ENCODE data around the gene FRRS1.
"Not testable (repeated sequence)": the region's sequence is repeated elsewhere in the genome, so short reads cannot be mapped to it uniquely, and the experiment has no call there.

Gene FRRS1

DNA sequence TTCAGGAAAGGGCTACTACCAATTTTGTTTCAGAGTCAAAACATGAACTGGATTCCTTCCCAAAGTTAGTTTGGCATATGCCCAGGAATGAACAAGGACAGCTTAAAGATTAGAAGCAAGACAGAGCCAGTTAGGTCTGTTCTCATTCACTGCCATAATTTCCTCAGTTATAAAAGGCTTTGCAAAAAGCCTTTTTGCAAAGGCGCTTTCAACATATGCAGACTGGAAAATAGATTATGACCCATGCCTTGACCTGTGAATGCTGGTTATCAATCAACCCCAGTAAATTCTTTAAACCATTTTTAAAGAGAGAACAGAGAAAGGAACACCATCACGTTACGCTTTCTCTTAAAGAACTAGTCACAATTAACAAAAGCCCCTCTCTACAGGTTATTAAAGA lies 1.7 kb upstream of the FRRS1 start:
- DNase-seq (ENCODE audit: low spot score): no peak

- DNase-seq (ENCODE audit: low spot score): no peak
Observed at GRCh38 chr1:99764909-99765308, 1.5 kb downstream of the FRRS1 start.

GRCh38 chr1:99764439-99764838 lies 2.0 kb downstream of the FRRS1 start:
- no peak for DNase-seq (ENCODE audit: low spot score)

GRCh38 chr1:99763956-99764355 lies 2.5 kb downstream of the FRRS1 start:
- no peak for DNase-seq (ENCODE audit: low spot score)

- no peak for DNase-seq (ENCODE audit: low spot score)
Observed at GRCh38 chr1:99761774-99762173, 4.7 kb downstream of the FRRS1 start.

DNA sequence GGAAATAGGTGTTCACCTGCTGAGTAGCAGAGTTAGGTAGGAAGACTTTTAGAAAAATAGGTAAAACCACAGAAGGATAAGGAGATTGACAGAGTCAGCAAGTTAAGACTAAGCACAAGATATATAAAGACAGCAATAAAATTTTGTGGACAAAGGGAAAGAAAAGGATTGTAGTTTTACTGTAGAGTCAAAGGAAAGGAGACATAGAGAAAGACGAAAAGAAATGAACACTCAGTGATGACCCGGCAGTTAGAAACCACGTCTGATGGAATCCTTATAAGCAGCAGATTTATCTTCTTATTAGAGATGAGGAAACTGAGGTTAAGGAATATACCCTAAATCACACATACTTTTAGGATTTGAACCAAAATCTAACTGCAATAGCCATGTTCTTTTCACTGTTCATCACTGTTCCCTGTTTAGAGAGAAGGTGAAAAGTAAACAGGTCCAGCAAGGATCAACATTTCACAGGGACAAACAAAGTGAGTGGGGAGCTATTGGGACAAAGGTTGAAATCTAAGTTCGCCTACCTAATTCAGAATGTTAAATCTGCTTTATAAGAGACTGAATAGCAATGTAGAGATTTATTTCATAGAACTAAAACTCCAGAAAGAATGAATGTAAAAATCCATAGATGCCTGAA lies 6.8 kb downstream of the FRRS1 start:
- DNase-seq (ENCODE audit: low spot score): no peak

DNA sequence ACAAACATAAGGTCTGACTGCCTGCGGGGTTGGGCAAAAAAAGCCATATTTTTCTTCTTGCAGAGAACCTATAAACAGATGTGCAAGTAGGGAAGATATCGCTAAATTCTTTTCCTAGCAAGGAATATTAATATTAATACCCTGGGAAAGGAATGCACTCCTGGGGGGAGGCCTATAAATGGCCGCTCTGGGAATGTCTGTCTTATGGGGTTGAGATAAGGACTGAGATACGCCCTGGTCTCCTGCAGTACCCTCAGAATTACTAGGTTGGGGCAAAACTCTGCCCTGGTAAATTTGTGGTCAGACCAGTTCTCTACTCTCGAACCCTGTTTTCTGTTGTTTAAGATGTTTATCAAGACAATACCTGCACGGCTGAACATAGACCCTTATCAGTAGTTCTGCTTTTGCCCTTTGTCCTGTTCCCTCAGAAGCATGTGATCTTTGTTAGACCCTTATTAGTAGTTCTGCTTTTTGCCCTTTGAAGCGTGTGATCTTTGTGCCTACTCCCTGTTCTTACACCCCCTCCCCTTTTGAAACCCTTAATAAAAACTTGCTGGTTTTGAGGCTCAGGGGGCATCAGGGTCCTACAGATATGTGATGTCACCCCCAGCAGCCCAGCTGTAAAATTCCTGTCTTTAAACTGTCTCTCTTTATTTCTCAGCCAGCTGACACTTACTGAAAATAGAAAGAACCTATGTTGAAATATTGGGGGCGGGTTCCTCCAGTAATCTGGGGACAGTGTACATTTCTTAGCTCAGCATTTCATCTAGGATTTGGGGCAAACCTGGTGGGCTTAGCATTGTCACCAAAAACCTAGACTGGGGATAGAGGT lies 7.5 kb downstream of the FRRS1 start:
- not testable (repeated sequence) for DNase-seq (ENCODE audit: low spot score)

GRCh38 chr1:99758073-99758511 lies 8.3 kb downstream of the FRRS1 start:
- no peak for DNase-seq (ENCODE audit: low spot score)

- DNase-seq (ENCODE audit: low spot score): no peak
Observed at GRCh38 chr1:99756598-99756997, 9.8 kb downstream of the FRRS1 start.

DNA sequence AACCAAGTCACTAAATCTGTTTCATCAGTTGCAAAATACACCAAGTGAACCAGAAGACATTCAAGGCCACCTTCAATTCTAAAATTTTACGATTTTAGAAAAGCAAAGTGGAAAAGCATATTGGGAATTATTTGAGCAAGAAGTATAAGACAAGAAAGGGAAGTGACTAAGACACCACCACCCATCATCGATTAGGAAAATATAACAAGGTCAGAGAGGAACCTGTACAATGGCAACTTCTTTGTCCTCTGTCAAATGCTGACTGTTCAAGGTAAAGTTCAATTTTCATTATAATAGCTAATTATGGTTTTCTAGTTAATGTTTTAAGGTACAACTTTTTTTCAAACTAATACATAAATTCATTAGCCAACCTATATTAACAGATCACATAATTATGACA lies 10.8 kb downstream of the FRRS1 start:
- DNase-seq (ENCODE audit: low spot score): no peak

GRCh38 chr1:99754697-99755096 lies 11.7 kb downstream of the FRRS1 start:
- DNase-seq (ENCODE audit: low spot score): no peak

GRCh38 chr1:99754055-99754626 lies 12.3 kb downstream of the FRRS1 start:
- no peak for DNase-seq (ENCODE audit: low spot score)

GRCh38 chr1:99751877-99752504 lies 14.4 kb downstream of the FRRS1 start:
- no peak for DNase-seq (ENCODE audit: low spot score)

DNA sequence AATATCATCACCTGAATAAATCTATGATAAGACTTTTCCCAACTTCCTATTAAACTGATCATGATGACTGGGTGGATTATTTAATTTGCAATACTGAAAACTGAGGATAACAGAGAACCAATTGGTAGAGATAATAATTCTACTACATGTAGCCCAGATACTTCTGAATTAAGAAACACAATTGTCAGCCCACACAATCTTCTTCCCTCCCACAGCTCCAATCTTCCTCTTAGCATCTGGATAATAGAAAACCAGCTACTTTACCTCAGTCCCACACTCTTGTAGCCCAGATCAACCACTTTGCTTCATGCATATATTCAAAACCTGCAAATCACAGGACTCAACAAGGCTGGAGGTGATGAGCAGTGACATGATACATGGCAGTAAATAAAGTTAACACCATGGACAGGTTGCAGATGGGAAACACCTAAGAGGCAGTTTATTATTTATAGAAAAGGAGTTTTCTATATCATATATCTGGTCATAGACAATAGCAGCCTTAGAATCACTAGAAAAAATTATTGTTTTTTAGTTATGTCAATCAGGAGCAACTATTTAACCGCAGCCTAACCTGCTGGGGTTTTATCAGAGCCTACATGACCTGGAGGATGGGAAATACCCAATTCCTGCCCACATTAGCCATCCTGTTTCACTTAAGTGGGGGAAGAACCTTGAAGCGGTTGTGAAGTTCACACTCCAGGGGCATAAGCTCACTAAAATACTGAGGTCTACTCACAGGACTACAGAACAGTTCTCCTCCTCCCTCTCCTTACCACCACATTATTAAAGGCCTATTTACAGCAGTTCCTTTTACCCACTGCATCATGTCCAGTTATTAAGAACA lies 16.7 kb downstream of the FRRS1 start:
- DNase-seq (ENCODE audit: low spot score): no peak

- no peak for DNase-seq (ENCODE audit: low spot score)
Observed at GRCh38 chr1:99748419-99748818, 18.0 kb downstream of the FRRS1 start.

- DNase-seq (ENCODE audit: low spot score): no peak
Observed at GRCh38 chr1:99745684-99746083, 20.8 kb downstream of the FRRS1 start.

GRCh38 chr1:99745061-99745460 lies 21.4 kb downstream of the FRRS1 start:
- DNase-seq (ENCODE audit: low spot score): no peak

DNA sequence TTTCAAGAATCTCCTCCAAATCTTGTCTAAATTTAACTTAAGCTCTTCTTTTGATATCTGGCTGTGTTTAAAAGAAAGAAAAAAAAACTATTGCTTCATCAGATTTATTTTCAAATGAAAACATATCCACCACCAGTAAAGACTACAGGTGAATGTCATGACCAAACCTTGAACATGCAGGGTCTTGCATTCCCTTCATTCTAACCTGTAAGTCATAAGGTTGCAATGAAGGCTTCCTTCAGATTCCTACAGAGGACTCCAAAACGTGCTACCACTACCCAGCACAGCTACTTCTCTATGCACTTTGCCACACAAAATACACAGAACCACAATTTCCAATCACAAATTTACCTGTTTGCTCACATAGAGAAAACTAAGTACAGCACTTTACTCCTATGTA lies 26.3 kb downstream of the FRRS1 start:
- DNase-seq (ENCODE audit: low spot score): no peak

- DNase-seq (ENCODE audit: low spot score): no peak
Observed at GRCh38 chr1:99738858-99739465, 27.5 kb downstream of the FRRS1 start.

DNA sequence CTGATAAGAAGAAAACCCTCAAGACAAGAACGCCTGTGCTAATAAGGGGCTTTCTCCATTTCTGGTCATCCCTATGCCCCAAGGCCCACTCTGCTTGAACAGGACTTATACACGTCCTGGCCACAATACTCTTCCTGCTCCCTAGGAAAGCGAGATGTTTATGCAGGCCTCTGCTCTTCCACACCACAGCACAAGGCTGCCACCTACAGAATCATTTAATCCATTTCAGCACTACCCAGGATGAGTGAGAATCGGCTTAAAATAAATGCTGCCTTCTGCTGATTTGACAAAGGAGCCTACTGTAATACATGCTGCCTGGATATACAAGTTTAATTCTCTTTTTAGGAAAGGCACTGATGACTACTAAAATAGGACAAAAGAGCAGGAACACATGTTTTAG lies 29.4 kb downstream of the FRRS1 start:
- peak; percentile 52 for DNase-seq (ENCODE audit: low spot score)

DNA sequence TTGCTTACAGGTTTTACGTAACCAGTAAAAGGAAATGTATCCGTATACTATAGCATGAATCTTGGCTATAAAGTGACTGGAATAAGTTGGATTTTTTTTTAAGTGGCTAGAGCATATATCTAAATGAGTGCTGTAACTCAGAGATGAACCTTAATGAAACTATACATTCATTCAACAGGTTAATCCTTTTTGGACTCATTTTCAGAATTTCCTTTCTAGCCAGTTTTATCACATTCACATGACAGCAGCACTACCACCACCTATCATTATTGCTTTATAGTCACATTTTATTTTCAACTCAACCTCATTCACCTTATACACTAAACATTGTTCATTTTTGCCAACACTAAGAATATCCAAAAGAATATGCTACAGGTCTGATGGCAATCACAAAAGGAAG lies 30.6 kb downstream of the FRRS1 start:
- no peak for DNase-seq (ENCODE audit: low spot score)

Measured in globus pallidus (tissue), 1 donor.